GM23338 (cell line): ENCODE data around the gene ELANE. TPM values are rescaled to one million over a fixed set of nuclear protein-coding genes. Genes with fewer than 3 reads are reported as not detected.

Experiments used
- ATAC-seq: fragments of 200-7000 bp; cut with Tn5 transposase; 3 replicates; pipeline ENCODE4 v1.9.1; 2020
- DNase-seq: peaks from one replicate; pipeline ENCODE4 v3.0.0-alpha.2; 2015; ENCODE audit warnings: low spot score
- H2AFZ ChIP-seq: fragments of 200-600 bp; sonication (generic); 2 replicates; pipeline ENCODE4 v1.8.0; 2016; ENCODE audit warnings: antibody characterized with exemption, mild to moderate bottlenecking, moderate library complexity
- H3F3A ChIP-seq: fragments of 200-600 bp; sonication (generic); replicated peaks from 2 replicates; pipeline ENCODE4 v1.8.0; 2017; ENCODE audit warnings: antibody characterized with exemption, mixed run types, low read depth
- H3K27ac ChIP-seq: fragments of 200-600 bp; sonication (generic); 2 replicates; pipeline ENCODE4 v1.6.1; 2016; ENCODE audit warnings: low read depth
- H3K27me3 ChIP-seq: fragments of 200-600 bp; sonication (generic); 2 replicates; pipeline ENCODE4 v1.8.0; 2016; ENCODE audit warnings: mild to moderate bottlenecking, mixed run types, moderate library complexity; ENCODE audit not compliant: insufficient read depth
- H3K36me3 ChIP-seq: fragments of 200-600 bp; sonication (generic); 2 replicates; pipeline ENCODE4 v1.8.0; 2016; ENCODE audit warnings: mild to moderate bottlenecking; ENCODE audit not compliant: insufficient read depth
- H3K4me1 ChIP-seq: fragments of 200-600 bp; sonication (generic); 2 replicates; pipeline ENCODE4 v1.8.0; 2016; ENCODE audit warnings: mild to moderate bottlenecking, moderate library complexity; ENCODE audit not compliant: insufficient read depth
- H3K4me2 ChIP-seq: fragments of 200-600 bp; sonication (generic); 2 replicates; pipeline ENCODE4 v1.7.1; 2017; ENCODE audit warnings: mixed run types
- H3K4me3 ChIP-seq: fragments of 200-600 bp; sonication (generic); 2 replicates; pipeline ENCODE4 v1.6.1; 2016; ENCODE audit warnings: mixed run types
- H3K79me2 ChIP-seq: fragments of 200-600 bp; sonication (generic); replicated peaks from 2 replicates; pipeline ENCODE4 v1.8.0; 2017; ENCODE audit warnings: mild to moderate bottlenecking; ENCODE audit not compliant: insufficient read depth
- H3K9me2 ChIP-seq: fragments of 200-600 bp; sonication (generic); 2 replicates; pipeline ENCODE4 v1.8.0; 2017; ENCODE audit not compliant: insufficient read depth
- H4K20me1 ChIP-seq: fragments of 200-600 bp; sonication (generic); replicated peaks from 2 replicates; pipeline ENCODE4 v1.8.0; 2017; ENCODE audit warnings: mild to moderate bottlenecking; ENCODE audit not compliant: insufficient read depth
- H3K27ac Mint-ChIP-seq: 2 replicates; pipeline ENCODE4 v1.8.0; 2020; ENCODE audit warnings: inconsistent platforms, mild to moderate bottlenecking, moderate library complexity, mixed read lengths
- H3K27me3 Mint-ChIP-seq: 3 replicates; pipeline ENCODE4 v1.8.0; 2022; ENCODE audit warnings: low read depth, mild to moderate bottlenecking, moderate library complexity, mixed read lengths, inconsistent platforms; ENCODE audit not compliant: insufficient read depth, poor library complexity
- H3K36me3 Mint-ChIP-seq: 3 replicates; pipeline ENCODE4 v1.8.0; 2021; ENCODE audit warnings: low read depth, mild to moderate bottlenecking, inconsistent platforms, moderate library complexity, mixed read lengths
- H3K4me1 Mint-ChIP-seq: 3 replicates; pipeline ENCODE4 v1.8.0; 2020; ENCODE audit warnings: mild to moderate bottlenecking, inconsistent platforms, mixed read lengths
- H3K4me3 Mint-ChIP-seq: 3 replicates; pipeline ENCODE4 v1.8.0; 2021; ENCODE audit warnings: moderate library complexity, mild to moderate bottlenecking, inconsistent platforms, mixed read lengths
- H3K9me3 Mint-ChIP-seq: 3 replicates; pipeline ENCODE4 v1.8.0; 2020; ENCODE audit warnings: moderate library complexity, mild to moderate bottlenecking, inconsistent platforms, mixed read lengths
- CREB1 ChIP-seq: fragments of 250-450 bp; sonication (Bioruptor Pico); IDR thresholded peaks from 2 replicates; pipeline ENCODE4 v1.5.0; 2020; ENCODE audit warnings: low read depth, mild to moderate bottlenecking, moderate library complexity
- EZH2 ChIP-seq: fragments of 200-600 bp; sonication (generic); IDR thresholded peaks from one replicate; pipeline ENCODE4 v1.8.0; 2017; ENCODE audit warnings: antibody characterized with exemption, mild to moderate bottlenecking, low read depth; ENCODE audit not compliant: unreplicated experiment
- EZH2phosphoT487 ChIP-seq: fragments of 200-600 bp; sonication (generic); IDR thresholded peaks from one replicate; pipeline ENCODE4 v1.8.1; 2018; ENCODE audit warnings: antibody characterized with exemption; ENCODE audit not compliant: unreplicated experiment
- POLR2AphosphoS5 ChIP-seq: IDR thresholded peaks from 2 replicates; pipeline ENCODE4 v1.6.1; 2016; ENCODE audit warnings: antibody characterized with exemption, low read depth
- ZNF114 ChIP-seq: fragments of 250-450 bp; sonication (Bioruptor Pico); IDR thresholded peaks from 2 replicates; pipeline ENCODE4 v1.5.0; 2020; ENCODE audit warnings: mild to moderate bottlenecking, moderate library complexity
- ZNF331 ChIP-seq: fragments of 250-450 bp; sonication (Bioruptor Pico); IDR thresholded peaks from 2 replicates; pipeline ENCODE4 v1.5.0; 2020; ENCODE audit warnings: low read depth, mild to moderate bottlenecking, moderate library complexity
- polyA plus RNA-seq: library from polyadenylated mRNA; unstranded; fragments of >200 nt; fragmentation: Nextera tagmentation; extraction: Ambion mirVana; gene quantifications from 2 replicates; pipeline ENCODE4 v1.2.1, GENCODE V29; 2016
- total RNA-seq: library from RNA; depleted of rRNA; stranded (reverse); fragments of >200 nt; shearing (Covaris generic); gene quantifications from 2 replicates; pipeline ENCODE4 v1.2.3, GENCODE V29; 2014
- TF ChIP-seq, protein P1 (sequence below), 2 experiments: fragments of 200-600 bp in 1 of 2; sonication (generic) in 1 of 2; conservative IDR thresholded peaks; 2 replicates each; pipeline versions ENCODE4 v1.5.1 to v1.6.1; 2016 to 2017; ENCODE audit warnings: antibody characterized with exemption in 2 of 2, low read depth in 2 of 2, mild to moderate bottlenecking in 2 of 2, moderate library complexity in 1 of 2
- TF ChIP-seq, protein P2 (sequence below): fragments of 250-450 bp; sonication (Bioruptor Pico); IDR thresholded peaks from 2 replicates; pipeline ENCODE4 v1.5.0; 2020; ENCODE audit warnings: mild to moderate bottlenecking, moderate library complexity
- TF ChIP-seq, protein P3 (sequence below): IDR thresholded peaks from 2 replicates; pipeline ENCODE4 v1.6.1; 2016; ENCODE audit warnings: antibody characterized with exemption

The ELANE gene
- total and polyA plus RNA-seq, 2 experiments from 2014 or later = not detected

DNA sequence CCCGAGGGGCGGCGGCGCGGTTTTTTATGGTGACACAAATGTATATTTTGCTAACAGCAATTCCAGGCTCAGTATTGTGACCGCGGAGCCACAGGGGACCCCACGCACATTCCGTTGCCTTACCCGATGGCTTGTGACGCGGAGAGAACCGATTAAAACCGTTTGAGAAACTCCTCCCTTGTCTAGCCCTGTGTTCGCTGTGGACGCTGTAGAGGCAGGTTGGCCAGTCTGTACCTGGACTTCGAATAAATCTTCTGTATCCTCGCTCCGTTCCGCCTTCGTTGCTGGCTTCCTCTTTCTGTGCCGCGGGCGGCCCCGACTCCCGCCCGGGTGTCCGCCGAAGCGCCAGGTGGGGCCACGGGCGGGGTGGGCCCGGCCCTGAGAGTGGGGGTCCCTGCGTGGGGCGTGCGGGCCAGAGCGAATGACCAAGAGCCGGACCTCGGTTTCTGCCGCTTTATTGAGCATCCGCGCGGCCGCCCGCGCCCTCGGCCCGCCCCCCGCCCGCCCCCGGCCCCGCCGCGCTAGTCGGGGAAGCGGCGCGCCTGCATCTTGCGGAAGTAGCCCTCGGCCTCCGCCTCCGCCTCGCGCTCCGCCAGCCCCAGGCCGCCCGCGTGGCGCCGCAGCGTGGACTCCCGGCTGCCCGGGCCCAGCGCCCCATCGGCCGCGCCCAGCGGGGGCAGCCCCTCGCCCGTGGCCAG is 39.9 kb upstream of the ELANE start:
- no peak overlapping the region for H3K4me2 ChIP-seq
- no peak overlapping the region for H3K4me3 ChIP-seq
- 0 out of 2 replicates have a peak, but pooled peaks cover 4% of the 10 kb centered on the region for H3K9me2 ChIP-seq
- no peaks in the 10 kb centered on the region for H3K27me3 ChIP-seq
- Mint-ChIP-seq H3K9me3 (peaks cover 2% of the 10 kb centered on the region; the same call in 2 of the 3 replicates), H3K4me1 (peaks cover 8% of the 10 kb centered on the region; the same call in 2 of the 3 replicates), H3K4me3 (no peak overlapping the region), H3K36me3 (peaks cover 69% of the 10 kb centered on the region), H3K27me3 (peaks cover 34% of the 10 kb centered on the region), H3K27ac (no peak overlapping the region)
- H4K20me1 ChIP-seq = peaks cover 28% of the 10 kb centered on the region
- peaks cover 14% of the 10 kb centered on the region for H3K79me2 ChIP-seq
- ATAC-seq = peak; percentile 2; the same call in 2 of the 3 replicates
- H3F3A ChIP-seq = peaks cover 48% of the 10 kb centered on the region
- no peak overlapping the region for H2AFZ ChIP-seq
- peaks cover 35% of the 10 kb centered on the region for H3K36me3 ChIP-seq
- H3K4me1 ChIP-seq = no peaks in the 10 kb centered on the region; the same call in 1 of the 2 replicates
- peak overlapping the region; percentile 22; the same call in 1 of the 2 replicates for H3K27ac ChIP-seq
- peak; percentile 53 for DNase-seq
- TF ChIP-seq CREB1 (CRISPR knock-in tag) (no peak), EZH2phosphoT487 (no peak), ZNF331 (CRISPR knock-in tag) (no peak), POLR2AphosphoS5 (peak; percentile 27; the same call in 1 of the 2 replicates), ZNF114 (no peak), EZH2 (no peak)
- TF ChIP-seq, protein P1, sequence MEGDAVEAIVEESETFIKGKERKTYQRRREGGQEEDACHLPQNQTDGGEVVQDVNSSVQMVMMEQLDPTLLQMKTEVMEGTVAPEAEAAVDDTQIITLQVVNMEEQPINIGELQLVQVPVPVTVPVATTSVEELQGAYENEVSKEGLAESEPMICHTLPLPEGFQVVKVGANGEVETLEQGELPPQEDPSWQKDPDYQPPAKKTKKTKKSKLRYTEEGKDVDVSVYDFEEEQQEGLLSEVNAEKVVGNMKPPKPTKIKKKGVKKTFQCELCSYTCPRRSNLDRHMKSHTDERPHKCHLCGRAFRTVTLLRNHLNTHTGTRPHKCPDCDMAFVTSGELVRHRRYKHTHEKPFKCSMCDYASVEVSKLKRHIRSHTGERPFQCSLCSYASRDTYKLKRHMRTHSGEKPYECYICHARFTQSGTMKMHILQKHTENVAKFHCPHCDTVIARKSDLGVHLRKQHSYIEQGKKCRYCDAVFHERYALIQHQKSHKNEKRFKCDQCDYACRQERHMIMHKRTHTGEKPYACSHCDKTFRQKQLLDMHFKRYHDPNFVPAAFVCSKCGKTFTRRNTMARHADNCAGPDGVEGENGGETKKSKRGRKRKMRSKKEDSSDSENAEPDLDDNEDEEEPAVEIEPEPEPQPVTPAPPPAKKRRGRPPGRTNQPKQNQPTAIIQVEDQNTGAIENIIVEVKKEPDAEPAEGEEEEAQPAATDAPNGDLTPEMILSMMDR (conservative IDR thresholded peaks at IDR 0.05; ENCODE audit: low read depth in 2 of 2) = no peak

- no peak overlapping the region for H3K4me3 Mint-ChIP-seq
- Histone ChIP-seq H3K79me2 (peaks cover 11% of the 10 kb centered on the region), H3K36me3 (peaks cover 29% of the 10 kb centered on the region), H3K9me2 (0 out of 2 replicates have a peak, but pooled peaks cover 4% of the 10 kb centered on the region), H3K4me2 (no peak overlapping the region), H3K27ac (no peak overlapping the region), H3K4me3 (no peak overlapping the region), H3F3A (peaks cover 42% of the 10 kb centered on the region), H4K20me1 (peaks cover 22% of the 10 kb centered on the region), H2AFZ (no peak overlapping the region), H3K27me3 (no peaks in the 10 kb centered on the region), H3K4me1 (no peaks in the 10 kb centered on the region; the same call in 1 of the 2 replicates)
- H3K27me3 Mint-ChIP-seq = peaks cover 28% of the 10 kb centered on the region
- DNase-seq = peak; percentile 36
- no peak overlapping the region for H3K27ac Mint-ChIP-seq
- TF ChIP-seq EZH2 (no peak), CREB1 (CRISPR knock-in tag) (no peak)
- TF ChIP-seq, protein P2, sequence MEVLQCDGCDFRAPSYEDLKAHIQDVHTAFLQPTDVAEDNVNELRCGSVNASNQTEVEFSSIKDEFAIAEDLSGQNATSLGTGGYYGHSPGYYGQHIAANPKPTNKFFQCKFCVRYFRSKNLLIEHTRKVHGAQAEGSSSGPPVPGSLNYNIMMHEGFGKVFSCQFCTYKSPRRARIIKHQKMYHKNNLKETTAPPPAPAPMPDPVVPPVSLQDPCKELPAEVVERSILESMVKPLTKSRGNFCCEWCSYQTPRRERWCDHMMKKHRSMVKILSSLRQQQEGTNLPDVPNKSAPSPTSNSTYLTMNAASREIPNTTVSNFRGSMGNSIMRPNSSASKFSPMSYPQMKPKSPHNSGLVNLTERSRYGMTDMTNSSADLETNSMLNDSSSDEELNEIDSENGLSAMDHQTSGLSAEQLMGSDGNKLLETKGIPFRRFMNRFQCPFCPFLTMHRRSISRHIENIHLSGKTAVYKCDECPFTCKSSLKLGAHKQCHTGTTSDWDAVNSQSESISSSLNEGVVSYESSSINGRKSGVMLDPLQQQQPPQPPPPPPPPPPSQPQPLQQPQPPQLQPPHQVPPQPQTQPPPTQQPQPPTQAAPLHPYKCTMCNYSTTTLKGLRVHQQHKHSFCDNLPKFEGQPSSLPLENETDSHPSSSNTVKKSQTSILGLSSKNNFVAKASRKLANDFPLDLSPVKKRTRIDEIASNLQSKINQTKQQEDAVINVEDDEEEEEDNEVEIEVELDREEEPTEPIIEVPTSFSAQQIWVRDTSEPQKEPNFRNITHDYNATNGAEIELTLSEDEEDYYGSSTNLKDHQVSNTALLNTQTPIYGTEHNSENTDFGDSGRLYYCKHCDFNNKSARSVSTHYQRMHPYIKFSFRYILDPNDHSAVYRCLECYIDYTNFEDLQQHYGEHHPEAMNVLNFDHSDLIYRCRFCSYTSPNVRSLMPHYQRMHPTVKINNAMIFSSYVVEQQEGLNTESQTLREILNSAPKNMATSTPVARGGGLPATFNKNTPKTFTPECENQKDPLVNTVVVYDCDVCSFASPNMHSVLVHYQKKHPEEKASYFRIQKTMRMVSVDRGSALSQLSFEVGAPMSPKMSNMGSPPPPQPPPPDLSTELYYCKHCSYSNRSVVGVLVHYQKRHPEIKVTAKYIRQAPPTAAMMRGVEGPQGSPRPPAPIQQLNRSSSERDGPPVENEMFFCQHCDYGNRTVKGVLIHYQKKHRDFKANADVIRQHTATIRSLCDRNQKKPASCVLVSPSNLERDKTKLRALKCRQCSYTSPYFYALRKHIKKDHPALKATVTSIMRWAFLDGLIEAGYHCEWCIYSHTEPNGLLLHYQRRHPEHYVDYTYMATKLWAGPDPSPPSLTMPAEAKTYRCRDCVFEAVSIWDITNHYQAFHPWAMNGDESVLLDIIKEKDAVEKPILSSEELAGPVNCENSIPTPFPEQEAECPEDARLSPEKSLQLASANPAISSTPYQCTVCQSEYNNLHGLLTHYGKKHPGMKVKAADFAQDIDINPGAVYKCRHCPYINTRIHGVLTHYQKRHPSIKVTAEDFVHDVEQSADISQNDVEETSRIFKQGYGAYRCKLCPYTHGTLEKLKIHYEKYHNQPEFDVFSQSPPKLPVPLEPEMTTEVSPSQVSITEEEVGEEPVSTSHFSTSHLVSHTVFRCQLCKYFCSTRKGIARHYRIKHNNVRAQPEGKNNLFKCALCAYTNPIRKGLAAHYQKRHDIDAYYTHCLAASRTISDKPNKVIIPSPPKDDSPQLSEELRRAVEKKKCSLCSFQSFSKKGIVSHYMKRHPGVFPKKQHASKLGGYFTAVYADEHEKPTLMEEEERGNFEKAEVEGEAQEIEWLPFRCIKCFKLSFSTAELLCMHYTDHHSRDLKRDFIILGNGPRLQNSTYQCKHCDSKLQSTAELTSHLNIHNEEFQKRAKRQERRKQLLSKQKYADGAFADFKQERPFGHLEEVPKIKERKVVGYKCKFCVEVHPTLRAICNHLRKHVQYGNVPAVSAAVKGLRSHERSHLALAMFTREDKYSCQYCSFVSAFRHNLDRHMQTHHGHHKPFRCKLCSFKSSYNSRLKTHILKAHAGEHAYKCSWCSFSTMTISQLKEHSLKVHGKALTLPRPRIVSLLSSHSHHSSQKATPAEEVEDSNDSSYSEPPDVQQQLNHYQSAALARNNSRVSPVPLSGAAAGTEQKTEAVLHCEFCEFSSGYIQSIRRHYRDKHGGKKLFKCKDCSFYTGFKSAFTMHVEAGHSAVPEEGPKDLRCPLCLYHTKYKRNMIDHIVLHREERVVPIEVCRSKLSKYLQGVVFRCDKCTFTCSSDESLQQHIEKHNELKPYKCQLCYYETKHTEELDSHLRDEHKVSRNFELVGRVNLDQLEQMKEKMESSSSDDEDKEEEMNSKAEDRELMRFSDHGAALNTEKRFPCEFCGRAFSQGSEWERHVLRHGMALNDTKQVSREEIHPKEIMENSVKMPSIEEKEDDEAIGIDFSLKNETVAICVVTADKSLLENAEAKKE (CRISPR knock-in tag) = no peak
- TF ChIP-seq, protein P3, sequence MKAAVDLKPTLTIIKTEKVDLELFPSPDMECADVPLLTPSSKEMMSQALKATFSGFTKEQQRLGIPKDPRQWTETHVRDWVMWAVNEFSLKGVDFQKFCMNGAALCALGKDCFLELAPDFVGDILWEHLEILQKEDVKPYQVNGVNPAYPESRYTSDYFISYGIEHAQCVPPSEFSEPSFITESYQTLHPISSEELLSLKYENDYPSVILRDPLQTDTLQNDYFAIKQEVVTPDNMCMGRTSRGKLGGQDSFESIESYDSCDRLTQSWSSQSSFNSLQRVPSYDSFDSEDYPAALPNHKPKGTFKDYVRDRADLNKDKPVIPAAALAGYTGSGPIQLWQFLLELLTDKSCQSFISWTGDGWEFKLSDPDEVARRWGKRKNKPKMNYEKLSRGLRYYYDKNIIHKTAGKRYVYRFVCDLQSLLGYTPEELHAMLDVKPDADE = no peak
- H3K9me3 Mint-ChIP-seq = peaks cover 2% of the 10 kb centered on the region; the same call in 2 of the 3 replicates
- peak; percentile 6 for ATAC-seq
- H3K4me1 Mint-ChIP-seq = 0 out of 3 replicates have a peak, but pooled peaks cover 2% of the 10 kb centered on the region
- peaks cover 64% of the 10 kb centered on the region for H3K36me3 Mint-ChIP-seq
Observed at GRCh38 chr19:812747-813218, 39.3 kb upstream of the ELANE start.
